SU-DHL-6 (cell line): ENCODE measurements around the gene ZFHX2.

Experiments
- EZH2phosphoT487 ChIP-seq: fragments of 200-600 bp; sonication (generic), shearing (Covaris generic); conservative IDR thresholded peaks from 2 replicates; pipeline ENCODE4 v1.6.1; 2018; ENCODE audit warnings: mild to moderate bottlenecking, antibody characterized with exemption, low read length, moderate library complexity, mixed read lengths
- TF ChIP-seq, protein P1 (sequence below): fragments of 200-600 bp; sonication (generic); IDR thresholded peaks from one replicate; pipeline ENCODE4 v1.5.1; 2017; ENCODE audit warnings: antibody characterized with exemption, mild to moderate bottlenecking, low read length, moderate library complexity; ENCODE audit not compliant: insufficient read depth, poor library complexity, severe bottlenecking

- TF ChIP-seq, protein P1, sequence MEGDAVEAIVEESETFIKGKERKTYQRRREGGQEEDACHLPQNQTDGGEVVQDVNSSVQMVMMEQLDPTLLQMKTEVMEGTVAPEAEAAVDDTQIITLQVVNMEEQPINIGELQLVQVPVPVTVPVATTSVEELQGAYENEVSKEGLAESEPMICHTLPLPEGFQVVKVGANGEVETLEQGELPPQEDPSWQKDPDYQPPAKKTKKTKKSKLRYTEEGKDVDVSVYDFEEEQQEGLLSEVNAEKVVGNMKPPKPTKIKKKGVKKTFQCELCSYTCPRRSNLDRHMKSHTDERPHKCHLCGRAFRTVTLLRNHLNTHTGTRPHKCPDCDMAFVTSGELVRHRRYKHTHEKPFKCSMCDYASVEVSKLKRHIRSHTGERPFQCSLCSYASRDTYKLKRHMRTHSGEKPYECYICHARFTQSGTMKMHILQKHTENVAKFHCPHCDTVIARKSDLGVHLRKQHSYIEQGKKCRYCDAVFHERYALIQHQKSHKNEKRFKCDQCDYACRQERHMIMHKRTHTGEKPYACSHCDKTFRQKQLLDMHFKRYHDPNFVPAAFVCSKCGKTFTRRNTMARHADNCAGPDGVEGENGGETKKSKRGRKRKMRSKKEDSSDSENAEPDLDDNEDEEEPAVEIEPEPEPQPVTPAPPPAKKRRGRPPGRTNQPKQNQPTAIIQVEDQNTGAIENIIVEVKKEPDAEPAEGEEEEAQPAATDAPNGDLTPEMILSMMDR = no peak
- TF ChIP-seq EZH2phosphoT487 = no peak
These were observed 37.5 kb downstream of the ZFHX2 start for GRCh38 chr14:23513818-23514643.
